Right atrium auricular region (tissue), 2 donors: ENCODE measurements around the gene APBA3. TPM values are rescaled to one million over a fixed set of nuclear protein-coding genes. Genes with fewer than 3 reads are reported as not detected.

Source experiments
- DNase-seq: peaks from one replicate; pipeline ENCODE4 v3.0.0-alpha.2; 2019; ENCODE audit warnings: low spot score
- H3K27ac ChIP-seq, 2 donors: fragments of 200-600 bp; sonication (generic); 1 replicate in 1 of 2; 2 replicates in 1 of 2; pipeline ENCODE4 v1.5.1; 2016 to 2019
- H3K27me3 ChIP-seq, 2 donors: fragments of 200-600 bp; sonication (generic); one replicate each; pipeline versions ENCODE4 v1.5.1 to v1.6.0; 2017 to 2019
- H3K36me3 ChIP-seq: fragments of 200-600 bp; sonication (generic); one replicate; pipeline ENCODE4 v1.5.1; 2016
- H3K4me1 ChIP-seq, 2 donors: fragments of 200-600 bp; sonication (generic); one replicate each; pipeline versions ENCODE4 v1.5.1 to v1.6.0; 2017 to 2019
- H3K4me3 ChIP-seq, 2 donors: fragments of 200-600 bp; sonication (generic); 1 replicate in 1 of 2; 2 replicates in 1 of 2; pipeline ENCODE4 v1.5.1; 2017 to 2019; ENCODE audit warnings: mild to moderate bottlenecking in 1 of 2, moderate library complexity in 1 of 2
- H3K9me3 ChIP-seq, 2 donors: fragments of 200-600 bp; sonication (generic); one replicate each; pipeline ENCODE4 v1.5.1; 2019
- CTCF ChIP-seq, 2 donors: fragments of 200-600 bp; sonication (generic); IDR thresholded peaks; one replicate each; pipeline ENCODE4 v1.5.1; 2019; ENCODE audit warnings: antibody characterized with exemption in 2 of 2
- total RNA-seq, 2 donors: library from RNA; depleted of rRNA; stranded (reverse); fragments of >200 nt; gene quantifications; one replicate each; pipeline ENCODE4 v1.1.0, GENCODE V29; 2016

Gene APBA3
- total RNA-seq, 2 donors from 2014 or later: 14.7 to 24.8 TPM

DNA sequence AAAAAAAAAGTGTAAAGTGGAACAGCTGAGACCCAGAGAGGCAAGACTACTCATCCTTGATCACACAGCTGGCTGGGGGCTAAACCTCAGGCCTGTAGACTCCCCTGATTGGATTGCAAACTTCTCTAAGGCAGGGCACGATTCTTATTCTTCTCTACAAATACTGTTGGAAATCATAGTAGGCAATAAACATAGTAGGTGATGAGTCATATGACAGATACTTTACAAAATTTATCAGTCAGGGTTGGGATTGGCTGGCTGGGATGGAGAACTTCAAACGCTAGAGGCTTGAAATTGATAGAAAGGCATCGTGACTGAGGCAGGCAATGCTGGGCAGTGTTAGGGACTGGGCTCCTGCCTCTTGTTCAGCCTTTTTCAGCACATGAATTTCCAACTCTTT lies 30.6 kb upstream of the APBA3 start:
- no peak for TF ChIP-seq CTCF (IDR thresholded peaks at IDR 0.05)
- no peaks in the 10 kb centered on the region for H3K4me1 ChIP-seq
- no peak for DNase-seq
- no peaks in the 10 kb centered on the region for H3K36me3 ChIP-seq
- peaks cover 0 to 21% of the 10 kb centered on the region in 2 donors for H3K9me3 ChIP-seq
- no peaks in the 10 kb centered on the region for H3K27me3 ChIP-seq
- no peak overlapping the region for H3K4me3 ChIP-seq
- no peak overlapping the region for H3K27ac ChIP-seq

- DNase-seq: no peak
- no peak for TF ChIP-seq CTCF (IDR thresholded peaks at IDR 0.05)
- Histone ChIP-seq H3K27ac (no peak overlapping the region), H3K36me3 (no peaks in the 10 kb centered on the region), H3K9me3 (peaks cover 0 to 10% of the 10 kb centered on the region in 2 donors), H3K4me3 (no peak overlapping the region), H3K27me3 (no peaks in the 10 kb centered on the region), H3K4me1 (peaks cover 0 to 2% of the 10 kb centered on the region in 2 donors)
Observed at GRCh38 chr19:3790941-3791340, 29.4 kb upstream of the APBA3 start.

- H3K4me1 ChIP-seq: peaks cover 0 to 8% of the 10 kb centered on the region in 2 donors
- no peak for DNase-seq
- H3K27me3 ChIP-seq: no peaks in the 10 kb centered on the region
- peaks cover 0 to 8% of the 10 kb centered on the region in 2 donors for H3K9me3 ChIP-seq
- no peaks in the 10 kb centered on the region for H3K36me3 ChIP-seq
- TF ChIP-seq CTCF (IDR thresholded peaks at IDR 0.05): no peak
- no peak overlapping the region for H3K27ac ChIP-seq
- H3K4me3 ChIP-seq: no peak overlapping the region
Observed at GRCh38 chr19:3790209-3790734, 28.8 kb upstream of the APBA3 start.

DNA sequence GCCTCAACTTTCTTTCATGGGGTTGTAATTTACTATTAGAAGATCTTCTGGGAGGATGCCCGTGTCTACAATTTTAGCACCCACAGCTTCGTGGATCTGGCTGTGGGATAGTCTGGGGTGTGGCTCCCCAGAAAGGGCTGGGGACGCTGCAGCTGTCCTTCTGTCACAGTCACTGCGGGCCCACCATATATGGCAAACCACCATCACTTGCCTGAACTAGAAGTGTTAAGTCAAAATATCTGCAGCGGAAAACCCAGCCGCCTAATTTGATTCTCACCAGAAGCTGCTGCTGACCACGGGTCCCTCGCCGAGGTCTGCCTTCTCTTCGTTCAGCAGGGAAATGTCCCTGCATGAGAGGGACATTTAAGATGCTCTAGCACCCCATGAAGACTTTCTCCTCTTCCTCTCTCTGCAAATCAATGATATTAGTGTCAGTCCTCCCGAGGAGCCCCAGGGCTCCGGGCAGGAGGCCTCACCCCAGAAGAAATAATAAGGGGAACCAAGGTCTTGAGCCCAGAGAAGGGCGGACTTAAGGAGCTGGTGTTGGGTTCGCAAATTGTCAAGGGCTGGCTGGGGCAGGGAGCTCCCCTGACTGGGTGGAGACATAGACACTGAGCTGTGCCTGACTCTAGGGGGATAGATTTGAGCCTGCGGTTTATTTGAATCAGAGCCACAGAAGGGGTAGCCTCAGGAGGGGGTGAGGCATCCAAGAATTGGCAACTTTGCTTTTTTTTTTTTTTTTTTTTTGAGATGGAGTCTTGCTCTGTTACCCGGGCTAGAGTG lies 27.7 kb upstream of the APBA3 start:
- H3K27me3 ChIP-seq: peaks cover 0 to 4% of the 10 kb centered on the region in 2 donors
- H3K36me3 ChIP-seq: no peaks in the 10 kb centered on the region
- TF ChIP-seq CTCF (IDR thresholded peaks at IDR 0.05): no peak
- DNase-seq: no peak
- no peak overlapping the region for H3K4me3 ChIP-seq
- no peak overlapping the region for H3K27ac ChIP-seq
- peaks cover 0 to 8% of the 10 kb centered on the region in 2 donors for H3K9me3 ChIP-seq
- H3K4me1 ChIP-seq: peaks cover 0 to 9% of the 10 kb centered on the region in 2 donors

GRCh38 chr19:3785938-3786824 lies 24.7 kb upstream of the APBA3 start, which contains the start of gene MATK:
TSS of gene MATK (minus strand) at chr19:3786381. CDS start at chr19:3785135, 1,246 bp downstream.
- no peak for DNase-seq
- peak within 1 kb of the TSS; percentile 23 to 39 for H3K4me3 ChIP-seq
- no peaks in the 10 kb centered on the region for H3K36me3 ChIP-seq
- H3K27me3 ChIP-seq: peaks cover 0 to 7% of the 10 kb centered on the region in 2 donors
- H3K27ac ChIP-seq: no peak within 1 kb of the TSS
- no peak for TF ChIP-seq CTCF (IDR thresholded peaks at IDR 0.05)
- peaks cover 14 to 25% of the 10 kb centered on the region in 2 donors for H3K9me3 ChIP-seq
- peaks cover 0 to 9% of the 10 kb centered on the region in 2 donors for H3K4me1 ChIP-seq
